IMR-90 (cell line): ENCODE data around the gene AMOTL1. TPM values are rescaled to one million over a fixed set of nuclear protein-coding genes. Genes with fewer than 3 reads are reported as not detected.

Source experiments
- ATAC-seq: fragments of 200-7000 bp; cut with Tn5 transposase; 2 replicates; pipeline ENCODE4 v1.9.1; 2020; ENCODE audit warnings: low read depth, mild to moderate bottlenecking, moderate library complexity
- BruUV-seq: library from RNA; stranded (reverse); fragments of 400-500 nt; replicated peaks from 2 replicates; lab custom pipeline; 2021; lab: Mats Ljungman, UMichigan
- CTCF ChIA-PET: fragments of 300-600 bp; formaldehyde crosslinking; extraction: SDS; loops from one replicate; lab custom pipeline; 2021; ENCODE audit warnings: antibody characterized with exemption; lab: Yijun Ruan, JAX
- POLR2A ChIA-PET: fragments of 300-600 bp; sonication (Branson Sonifier 250); formaldehyde crosslinking; loops from one replicate; lab custom pipeline; 2022; ENCODE audit warnings: antibody characterized with exemption; ENCODE audit not compliant: unreplicated experiment; lab: Charles Lee
- DNase-seq: peaks from one replicate; pipeline ENCODE4 v3.0.0; 2013
- H2AFZ ChIP-seq: replicated peaks from 2 replicates; pipeline ENCODE3; 2013; ENCODE audit warnings: low read length, mild to moderate bottlenecking; ENCODE audit not compliant: poor library complexity
- H2AK5ac ChIP-seq: 2 replicates; pipeline ENCODE4 v1.6.1; 2013; ENCODE audit warnings: low read depth, low read length, inconsistent platforms
- H2AK9ac ChIP-seq: replicated peaks from 2 replicates; pipeline ENCODE3; 2013; ENCODE audit warnings: mild to moderate bottlenecking, low read depth, low read length, moderate library complexity; ENCODE audit not compliant: poor library complexity
- H2BK120ac ChIP-seq: 2 replicates; pipeline ENCODE4 v1.6.1; 2013; ENCODE audit warnings: low read depth, low read length, inconsistent platforms
- H2BK15ac ChIP-seq: 3 replicates; pipeline ENCODE4 v1.6.1; 2013; ENCODE audit warnings: low read depth, low read length, inconsistent platforms
- H2BK20ac ChIP-seq: 2 replicates; pipeline ENCODE4 v1.6.1; 2013; ENCODE audit warnings: low read depth, mild to moderate bottlenecking, inconsistent platforms, low read length, moderate library complexity
- H2BK5ac ChIP-seq: 2 replicates; pipeline ENCODE4 v1.6.1; 2013; ENCODE audit warnings: mild to moderate bottlenecking, low read depth, low read length, inconsistent platforms; ENCODE audit not compliant: poor library complexity, severe bottlenecking
- H3K14ac ChIP-seq: replicated peaks from 2 replicates; pipeline ENCODE4 v1.6.1; 2013; ENCODE audit warnings: low read depth, low read length, inconsistent platforms
- H3K18ac ChIP-seq: 2 replicates; pipeline ENCODE4 v1.6.1; 2013; ENCODE audit warnings: low read depth, low read length, control low read depth
- H3K23ac ChIP-seq: 2 replicates; pipeline ENCODE4 v1.6.1; 2013; ENCODE audit warnings: low read depth, low read length, inconsistent platforms
- H3K27ac ChIP-seq: 2 replicates; pipeline ENCODE4 v1.5.1; 2013; ENCODE audit warnings: mild to moderate bottlenecking, control low read depth, low read length; ENCODE audit not compliant: insufficient read depth
- H3K27me3 ChIP-seq: 2 replicates; pipeline ENCODE4 v1.6.1; 2013; ENCODE audit warnings: low read length; ENCODE audit not compliant: control insufficient read depth, insufficient read depth
- H3K36me3 ChIP-seq: 2 replicates; pipeline ENCODE4 v1.6.1; 2013; ENCODE audit warnings: low read length, mixed read lengths; ENCODE audit not compliant: control insufficient read depth, insufficient read depth
- H3K4ac ChIP-seq: 2 replicates; pipeline ENCODE4 v1.6.1; 2013; ENCODE audit warnings: low read depth, low read length, inconsistent platforms
- H3K4me1 ChIP-seq: 2 replicates; pipeline ENCODE4 v1.6.1; 2013; ENCODE audit warnings: low read length, mixed read lengths; ENCODE audit not compliant: control insufficient read depth, insufficient read depth
- H3K4me2 ChIP-seq: 2 replicates; pipeline ENCODE4 v1.6.1; 2013; ENCODE audit warnings: low read depth, mild to moderate bottlenecking, control low read depth, low read length, moderate library complexity
- H3K4me3 ChIP-seq: 2 replicates; pipeline ENCODE4 v1.5.1; 2013; ENCODE audit warnings: low read depth, mild to moderate bottlenecking, control low read depth, low read length, moderate library complexity; ENCODE audit not compliant: insufficient read depth
- H3K56ac ChIP-seq: 2 replicates; pipeline ENCODE4 v1.6.1; 2013; ENCODE audit warnings: low read length, inconsistent platforms; ENCODE audit not compliant: insufficient read depth; ENCODE audit errors: extremely low read depth
- H3K79me1 ChIP-seq, 2 experiments: 2 replicates each; pipeline ENCODE4 v1.6.1; 2013; ENCODE audit warnings: low read length in 2 of 2, inconsistent platforms in 1 of 2, low read depth in 1 of 2
- H3K9ac ChIP-seq: 2 replicates; pipeline ENCODE4 v1.6.1; 2013; ENCODE audit warnings: low read depth, low read length, control low read depth
- H3K9me1 ChIP-seq: 2 replicates; pipeline ENCODE4 v1.6.1; 2013; ENCODE audit warnings: low read length, inconsistent platforms; ENCODE audit not compliant: insufficient read depth
- H3K9me3 ChIP-seq: 2 replicates; pipeline ENCODE4 v1.6.1; 2013; ENCODE audit warnings: low read length; ENCODE audit not compliant: control insufficient read depth, insufficient read depth
- H4K20me1 ChIP-seq: 2 replicates; pipeline ENCODE4 v1.6.1; 2013; ENCODE audit warnings: low read length, inconsistent platforms; ENCODE audit not compliant: insufficient read depth
- H4K5ac ChIP-seq: 2 replicates; pipeline ENCODE4 v1.6.1; 2013; ENCODE audit warnings: mild to moderate bottlenecking, low read depth, low read length, control low read depth
- H4K8ac ChIP-seq, 2 experiments: 2 replicates each; pipeline ENCODE4 v1.6.1; 2013; ENCODE audit warnings: low read depth in 2 of 2, low read length in 2 of 2, control low read depth in 1 of 2, inconsistent platforms in 1 of 2
- H4K91ac ChIP-seq: 2 replicates; pipeline ENCODE4 v1.6.1; 2013; ENCODE audit warnings: low read depth, low read length, inconsistent platforms; ENCODE audit not compliant: insufficient read depth
- MAZ ChIP-seq: IDR thresholded peaks from 2 replicates; pipeline ENCODE4 v1.6.1; 2012; ENCODE audit warnings: low read depth, mild to moderate bottlenecking, low read length, improper control_type of control experiment, moderate library complexity, borderline replicate concordance
- MXI1 ChIP-seq: IDR thresholded peaks from 2 replicates; pipeline ENCODE4 v1.6.1; 2012; ENCODE audit warnings: low read depth, mild to moderate bottlenecking, low read length, moderate library complexity, borderline replicate concordance
- NFE2L2 ChIP-seq: fragments of 150-350 bp; IDR thresholded peaks from 2 replicates; pipeline ENCODE4 v1.6.1; 2016; ENCODE audit warnings: low read depth, mild to moderate bottlenecking, low read length
- RAD21 ChIP-seq: IDR thresholded peaks from 2 replicates; pipeline ENCODE4 v1.6.1; 2012; ENCODE audit warnings: low read length, improper control_type of control experiment
- WGBS, 2 experiments: methylation state at CpG; one replicate each; pipeline versions ENCODE4 v1.1.5 to v1.1.7; 2013; ENCODE audit warnings: missing lambda C conversion rate in 2 of 2; ENCODE audit not compliant: insufficient read length in 1 of 2; ENCODE audit errors: extremely low coverage in 2 of 2; 5-methylcytosine and 5-hydroxymethylcytosine counted together
- dilution Hi-C: fragments of 300-500 bp; cut with HindIII; formaldehyde crosslinking; loops from one replicate; pipeline ENCODE4 v1.14.3; 2018; ENCODE audit warnings: low sequenced_read_pairs; ENCODE audit not compliant: unreplicated experiment
- in situ Hi-C: fragments of 300-500 bp; cut with MboI; formaldehyde crosslinking; loops from 3 replicates; pipeline ENCODE4 v1.14.3; 2019; ENCODE audit warnings: low sequenced_read_pairs, inconsistent platforms, mixed read lengths
- intact Hi-C: fragments of 100-400 bp; cut with micrococcal nuclease; formaldehyde crosslinking; loops from 2 replicates; pipeline ENCODE4 v1.10.0; 2022
- polyA plus RNA-seq, 3 experiments: library from polyadenylated mRNA; depleted of rRNA; stranded (reverse); fragments of >200 nt; gene quantifications; 2 replicates each; pipeline ENCODE4 v1.2.3, GENCODE V29; 2012; ENCODE audit warnings: low replicate concordance in 1 of 3
- total RNA-seq: library from RNA; depleted of rRNA; stranded (reverse); fragments of >200 nt; gene quantifications from 2 replicates; pipeline ENCODE4 v1.2.3, GENCODE V29; 2012

AMOTL1 gene
- total and polyA plus RNA-seq, 2 of the 4 experiments (the other 2 are of a cell fraction): 18.6 to 49.5 TPM

- H3K4ac ChIP-seq: no peak overlapping the region
Measured at GRCh38 chr11:94751786-94752185, 16.4 kb upstream of the AMOTL1 start.

More at GRCh38 chr11:94751786-94752185, 16.4 kb upstream of the AMOTL1 start:
- Histone ChIP-seq H3K9me1 (peaks cover 8% of the 10 kb centered on the region), H4K20me1 (no peaks in the 10 kb centered on the region), H3K79me1 (no peaks in the 10 kb centered on the region), H3K18ac (no peak overlapping the region), H2BK120ac (peak overlapping the region; percentile 5), H2BK5ac (peak overlapping the region; percentile 27), H3K27ac (no peak overlapping the region; the same call in 1 of the 2 replicates), H3K4me2 (peak overlapping the region; percentile 52), H3K9ac (no peak overlapping the region), H3K27me3 (no peaks in the 10 kb centered on the region), H3K4me1 (peaks cover 15% of the 10 kb centered on the region), H3K4me3 (no peak overlapping the region), H2AFZ (no peak overlapping the region), H4K8ac (no peak overlapping the region), H2BK15ac (no peak overlapping the region), H3K14ac (no peak overlapping the region), H3K36me3 (no peaks in the 10 kb centered on the region), H2AK5ac (no peak overlapping the region; the same call in 1 of the 2 replicates), H2AK9ac (no peak overlapping the region), H3K9me3 (no peaks in the 10 kb centered on the region), H4K91ac (peak overlapping the region; percentile 61; the same call in 1 of the 2 replicates), H4K5ac (no peak overlapping the region), H3K56ac (no peak overlapping the region), H2BK20ac (0 out of 2 replicates have a peak overlapping the region, but pooled peaks have one; percentile 12), H3K23ac (peak overlapping the region; percentile 20; the same call in 1 of the 2 replicates)
- CTCF ChIA-PET: no interaction called here
- no peak for TF ChIP-seq NFE2L2
- TF ChIP-seq RAD21: no peak
- TF ChIP-seq MXI1: no peak
- no peak for TF ChIP-seq MAZ
- intact Hi-C loops: no loop called here
- dilution Hi-C loops: no loop called here
- WGBS, 2 experiments: no CpG with 5 or more reads among the region's 5 CpGs
- ATAC-seq: peak; percentile 69
- POLR2A ChIA-PET: no interaction called here
- no TSS peak for BruUV-seq
- no peak for DNase-seq
- in situ Hi-C loops: loop anchor here (25.0 kb wide), 1 partner anchor 614 kb away; the partner anchor contains the start of gene PANX1
